NCI-H2227 (cell line): ENCODE results near the gene TRAPPC3.
"Not testable (repeated sequence)": the region's sequence is repeated elsewhere in the genome, so short reads cannot be mapped to it uniquely, and the experiment has no call there.

ENCODE experiments used
- DNase-seq: peaks from one replicate; lab custom pipeline; 2025; ENCODE audit not compliant: unreplicated experiment; lab: John Stamatoyannopoulos, UW

TRAPPC3 gene

GRCh38 chr1:36149237-36149972, at the start of gene TRAPPC3:
Gene TRAPPC3 (minus strand): TSS chr1:36149486. CDS start chr1:36149378, 108 bp downstream.
- peak; percentile 99 for DNase-seq

GRCh38 chr1:36198641-36199040, 49.4 kb upstream of the TRAPPC3 start:
- no peak for DNase-seq

DNA sequence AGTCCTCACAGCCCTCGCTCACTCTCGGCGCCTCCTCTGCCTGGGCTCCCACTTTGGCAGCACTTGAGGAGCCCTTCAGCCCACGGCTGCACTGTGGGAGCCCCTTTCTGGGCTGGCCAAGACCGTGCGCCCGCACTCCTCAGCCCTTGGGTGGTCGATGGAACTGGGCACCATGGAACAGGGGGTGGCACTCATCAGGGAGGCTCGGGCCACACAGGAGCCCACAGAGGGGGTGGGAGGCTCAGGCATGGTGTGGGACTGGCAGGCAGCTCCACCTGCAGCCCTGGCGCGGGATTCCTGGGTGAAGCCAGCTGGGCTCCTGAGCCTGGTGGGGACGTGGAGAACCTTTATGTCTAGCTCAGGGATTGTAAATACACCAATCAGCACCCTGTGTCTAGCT, 47.5 kb upstream of the TRAPPC3 start:
- not testable (repeated sequence) for DNase-seq

GRCh38 chr1:36187800-36188593, 38.7 kb upstream of the TRAPPC3 start:
- peak; percentile 91 for DNase-seq

DNA sequence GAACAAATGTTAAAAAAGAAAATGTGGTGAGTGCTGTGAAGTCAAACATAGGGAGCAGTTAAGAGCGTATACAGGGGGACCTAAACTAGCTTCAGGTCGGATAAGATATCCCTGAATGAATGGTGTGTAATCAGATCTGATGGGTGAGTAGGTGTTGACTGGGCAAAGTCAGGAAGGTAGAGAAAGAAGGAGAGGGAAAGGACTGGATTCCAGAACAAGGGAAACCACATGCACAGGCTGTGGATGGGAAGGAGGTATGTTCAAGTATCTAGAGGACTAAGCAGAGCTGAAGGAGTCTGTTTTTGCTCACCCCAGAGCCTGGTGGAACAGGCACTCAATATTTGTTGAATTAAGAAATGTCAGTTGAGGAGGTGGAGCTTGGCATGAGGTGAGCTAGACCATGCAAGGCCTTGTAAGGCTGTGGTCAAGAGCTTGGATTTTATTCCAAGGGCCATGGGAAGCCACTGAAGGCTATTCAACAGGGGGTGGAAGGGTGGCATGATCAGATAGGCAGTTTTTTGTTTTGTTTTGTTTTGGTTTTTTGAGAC, 34.1 kb upstream of the TRAPPC3 start:
- DNase-seq: no peak

GRCh38 chr1:36182734-36183133, 33.4 kb upstream of the TRAPPC3 start:
- no peak for DNase-seq

DNA sequence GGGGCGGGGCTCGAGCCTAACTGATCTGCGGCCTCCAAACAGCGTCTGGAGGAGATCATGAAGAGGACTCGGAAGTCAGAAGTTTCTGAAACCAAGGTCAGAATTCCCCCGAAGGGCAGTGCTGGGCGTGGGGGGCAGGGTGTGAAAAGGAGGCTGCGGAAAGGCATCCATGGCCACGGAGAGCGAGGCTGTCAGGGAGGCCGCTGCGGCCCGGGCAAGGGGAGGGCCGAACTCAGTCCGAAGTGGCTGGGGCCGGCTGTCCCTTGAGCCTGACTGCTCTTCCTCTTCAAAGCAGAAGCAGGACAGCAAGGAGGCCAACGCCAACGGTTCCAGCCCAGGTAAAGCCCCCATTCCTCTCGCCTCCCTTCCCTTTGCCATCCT, 29.9 kb upstream of the TRAPPC3 start:
- DNase-seq: no peak

- no peak for DNase-seq
Observed at GRCh38 chr1:36178471-36179219, 29.4 kb upstream of the TRAPPC3 start.

- DNase-seq: no peak
Observed at GRCh38 chr1:36177589-36178431, 28.5 kb upstream of the TRAPPC3 start.

DNA sequence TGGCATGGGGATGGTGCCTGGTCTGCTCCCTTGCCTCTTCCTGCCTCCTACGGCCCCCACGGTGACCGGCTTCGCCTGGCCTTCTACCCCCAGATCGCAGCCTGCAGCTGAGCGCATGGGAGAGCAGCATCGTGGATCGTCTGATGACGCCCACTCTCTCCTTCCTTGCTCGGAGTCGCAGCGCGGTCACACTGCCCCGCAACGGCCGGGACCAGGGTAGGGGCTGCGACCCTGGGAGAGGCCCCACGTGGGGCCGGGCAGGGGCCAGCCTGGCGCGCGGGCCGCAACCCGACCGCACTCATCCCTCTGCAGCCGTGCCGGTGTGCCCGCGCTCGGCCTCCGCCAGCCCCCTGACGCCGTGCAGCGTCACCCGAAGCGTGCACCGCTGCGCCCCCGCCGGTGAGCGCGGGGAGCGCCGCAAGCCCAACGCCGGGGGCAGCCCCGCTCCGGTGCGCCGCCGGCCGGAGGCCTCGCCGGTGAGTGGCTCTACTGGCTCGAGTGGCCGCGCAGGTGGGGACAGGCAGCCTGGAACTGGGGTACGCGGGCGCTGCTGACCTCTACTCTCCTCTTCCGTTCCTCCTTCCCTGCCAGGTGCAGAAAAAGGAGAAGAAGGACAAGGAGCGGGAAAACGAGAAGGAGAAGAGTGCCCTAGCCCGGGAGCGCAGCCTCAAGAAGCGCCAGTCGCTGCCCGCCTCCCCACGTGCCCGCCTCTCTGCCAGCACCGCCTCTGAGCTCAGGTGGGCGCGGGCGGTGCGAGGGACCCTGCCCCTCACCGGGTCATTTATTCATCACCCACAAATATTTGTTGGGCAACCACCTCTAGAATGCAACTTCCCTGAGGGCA, 27.0 kb upstream of the TRAPPC3 start:
- DNase-seq: no peak

GRCh38 chr1:36175137-36176095, 26.1 kb upstream of the TRAPPC3 start:
- peak; percentile 42 for DNase-seq

DNA sequence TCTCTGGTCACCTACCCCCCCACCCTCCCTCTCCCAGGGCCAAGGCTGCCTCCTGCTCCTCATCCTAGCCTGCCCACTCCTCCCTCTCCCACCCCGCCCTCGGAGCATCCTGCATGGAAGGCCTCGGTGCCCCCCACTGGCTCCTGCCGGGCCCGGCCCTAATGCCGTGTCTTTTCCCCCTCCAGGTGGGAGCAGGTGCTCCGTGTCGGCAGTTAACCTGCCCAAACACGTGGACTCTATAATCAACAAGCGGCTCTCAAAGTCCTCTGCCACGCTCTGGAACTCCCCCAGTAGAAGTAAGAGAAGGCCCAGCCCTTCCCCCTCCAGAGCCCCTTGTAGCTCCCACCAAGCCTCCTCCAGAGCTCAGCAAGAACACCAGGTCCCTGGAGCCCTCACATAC, 25.4 kb upstream of the TRAPPC3 start:
- no peak for DNase-seq

- DNase-seq: no peak
Observed at GRCh38 chr1:36172983-36173382, 23.7 kb upstream of the TRAPPC3 start.

GRCh38 chr1:36172017-36172747, 22.9 kb upstream of the TRAPPC3 start:
- no peak for DNase-seq

GRCh38 chr1:36170643-36171412, 21.5 kb upstream of the TRAPPC3 start:
- DNase-seq: no peak

GRCh38 chr1:36168514-36168913, 19.2 kb upstream of the TRAPPC3 start:
- DNase-seq: no peak
